Endothelial cell of umbilical vein (primary cell): Measurements from ENCODE around the gene ARSJ.

Experiments used
- CTCF ChIP-seq, 2 donors: IDR thresholded peaks; 1 replicate in 1 of 2; 2 replicates in 1 of 2; pipeline ENCODE4 v1.5.1; 2011; ENCODE audit warnings: low read length in 2 of 2, mild to moderate bottlenecking in 2 of 2, moderate library complexity in 2 of 2, control low read depth in 1 of 2, inconsistent platforms in 1 of 2, low read depth in 1 of 2; ENCODE audit not compliant: insufficient read depth in 1 of 2; ENCODE audit errors: extremely low read depth in 1 of 2
- JUN ChIP-seq: IDR thresholded peaks from 2 replicates; pipeline ENCODE4 v1.6.1; 2011; ENCODE audit warnings: borderline replicate concordance, low read depth; ENCODE audit not compliant: insufficient read length, insufficient read depth
- MYC ChIP-seq: IDR thresholded peaks from one replicate; pipeline ENCODE4 v1.6.1; 2011; ENCODE audit warnings: mild to moderate bottlenecking, low read depth, low read length
- POLR2A ChIP-seq: IDR thresholded peaks from 2 replicates; pipeline ENCODE4 v1.6.1; 2012; ENCODE audit warnings: low read depth, mild to moderate bottlenecking, control low read depth, low read length
- POLR2AphosphoS5 ChIP-seq: IDR thresholded peaks from 2 replicates; pipeline ENCODE4 v1.6.1; 2012; ENCODE audit warnings: low read depth, mild to moderate bottlenecking, control low read depth, low read length, moderate library complexity; ENCODE audit not compliant: insufficient read depth
- TF ChIP-seq, protein P1 (sequence below): IDR thresholded peaks from 2 replicates; pipeline ENCODE4 v1.6.1; 2011; ENCODE audit not compliant: insufficient read depth, insufficient read length

- no peak for TF ChIP-seq CTCF (IDR thresholded peaks at IDR 0.05; ENCODE audit: extremely low read depth in 1 of 2, insufficient read depth in 1 of 2, low read depth in 1 of 2, low read length in 2 of 2)
- TF ChIP-seq POLR2AphosphoS5: no peak
- no peak for TF ChIP-seq JUN
- TF ChIP-seq, protein P1, sequence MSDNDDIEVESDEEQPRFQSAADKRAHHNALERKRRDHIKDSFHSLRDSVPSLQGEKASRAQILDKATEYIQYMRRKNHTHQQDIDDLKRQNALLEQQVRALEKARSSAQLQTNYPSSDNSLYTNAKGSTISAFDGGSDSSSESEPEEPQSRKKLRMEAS: no peak
- no peak for TF ChIP-seq POLR2A
- TF ChIP-seq MYC: no peak
These were observed 18.6 kb downstream of the ARSJ start for GRCh38 chr4:113960684-113961321.
